Measurements from ENCODE around the gene CXCL16.

DNA sequence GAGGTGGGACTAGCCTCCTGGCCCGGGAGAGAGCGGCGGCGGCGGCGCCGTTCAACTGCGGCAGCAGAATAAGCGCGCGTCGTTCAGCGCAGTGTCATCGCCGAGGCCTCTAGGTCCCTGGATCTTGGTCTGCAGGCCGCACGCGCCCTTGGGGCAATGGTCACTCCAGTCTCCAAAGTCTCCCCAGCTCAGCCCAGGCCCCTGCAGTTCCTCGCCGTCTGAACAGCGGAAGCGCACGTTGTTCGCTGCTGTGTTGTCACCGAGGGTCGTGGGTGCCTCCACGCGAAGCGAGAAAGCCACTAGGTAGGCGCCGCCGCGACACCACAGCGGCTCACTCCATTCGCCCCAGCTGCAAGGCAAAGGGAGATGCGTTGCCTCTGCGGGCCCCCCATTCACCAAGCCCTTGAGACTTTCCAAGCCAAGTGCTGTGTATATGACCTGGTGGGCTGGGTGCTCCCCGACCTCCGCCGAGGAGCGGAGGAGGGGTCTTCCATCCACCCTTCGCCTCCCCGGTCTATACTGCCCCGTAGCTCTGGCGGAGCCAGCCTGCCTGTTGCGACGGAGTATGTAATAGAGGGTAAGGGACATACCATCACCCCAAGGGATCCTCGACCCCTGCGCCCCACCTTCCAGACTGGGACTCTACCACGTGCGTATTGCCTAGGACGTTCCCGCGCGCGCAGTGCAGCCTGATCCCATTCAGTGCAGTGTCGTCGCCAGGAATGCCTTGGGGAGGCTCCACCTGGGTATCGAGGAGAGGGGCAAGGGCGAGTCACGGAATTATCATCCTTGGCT lies 45.8 kb upstream of the CXCL16 start:
- no peak for TF ChIP-seq CTCF (IDR thresholded peaks at IDR 0.05; ENCODE audit: insufficient read depth, low read length, poor library complexity, severe bottlenecking)
- no peak for TF ChIP-seq EZH2phosphoT487 (conservative IDR thresholded peaks at IDR 0.05; ENCODE audit: low read length)
